GM23248 (cell line): ENCODE data around the gene GAK.

ENCODE experiments used
- EZH2 ChIP-seq: fragments of 200-600 bp; sonication (generic); IDR thresholded peaks from 2 replicates; pipeline ENCODE4 v1.6.1; 2018; ENCODE audit warnings: antibody characterized with exemption, mild to moderate bottlenecking; ENCODE audit not compliant: insufficient read depth, poor library complexity, severe bottlenecking
- EZH2phosphoT487 ChIP-seq: fragments of 200-600 bp; sonication (generic); IDR thresholded peaks from 2 replicates; pipeline ENCODE4 v1.6.1; 2018; ENCODE audit warnings: antibody characterized with exemption, moderate library complexity, mild to moderate bottlenecking, low read depth; ENCODE audit not compliant: insufficient read depth

DNA sequence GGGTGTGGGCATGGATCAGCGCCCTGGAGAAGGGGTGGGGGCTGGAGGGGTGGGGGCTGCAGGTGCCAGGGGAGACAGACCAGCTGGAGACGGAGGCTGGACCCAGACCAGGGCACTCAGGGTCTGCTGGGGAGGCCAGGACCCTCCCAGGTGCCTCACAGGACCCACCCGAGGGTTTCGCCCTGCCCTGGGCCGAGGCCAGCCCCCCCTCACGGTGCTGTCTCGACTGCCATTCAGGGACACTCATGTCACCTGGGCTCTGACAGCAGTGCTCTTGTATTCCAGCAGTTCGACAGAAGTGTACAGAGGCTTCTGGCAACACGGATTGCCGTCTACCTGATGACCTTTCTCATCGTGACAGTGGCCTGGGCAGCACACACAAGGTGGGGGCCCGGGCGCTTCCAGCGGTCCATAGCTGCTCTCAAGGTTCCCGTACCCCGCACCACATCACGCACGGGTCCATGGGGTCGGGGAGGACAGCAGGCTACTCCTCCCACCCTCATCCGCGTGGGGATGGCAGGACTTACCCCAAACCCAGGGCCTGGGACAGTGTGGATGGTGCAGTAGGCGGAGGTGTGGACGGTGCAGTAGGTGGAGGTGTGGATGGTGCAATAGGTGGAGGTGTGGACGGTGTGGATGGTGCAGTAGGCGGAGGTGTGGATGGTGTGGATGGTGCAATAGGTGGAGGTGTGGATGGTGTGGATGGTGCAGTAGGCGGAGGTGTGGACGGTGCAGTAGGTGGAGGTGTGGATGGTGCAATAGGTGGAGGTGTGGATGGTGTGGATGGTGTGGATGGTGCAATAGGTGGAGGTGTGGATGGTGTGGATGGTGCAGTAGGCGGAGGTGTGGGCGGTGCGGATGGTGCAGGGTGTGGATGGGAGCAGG is 18.3 kb upstream of the GAK start:
- TF ChIP-seq EZH2 (no peak), EZH2phosphoT487 (no peak)
